K562 (cell line): Measurements from ENCODE around the gene TPM4. TPM values are rescaled to one million over a fixed set of nuclear protein-coding genes. Genes with fewer than 3 reads are reported as not detected.

Experiments
- ESRRA ChIP-seq: fragments of 450-650 bp; IDR thresholded peaks from 2 replicates; pipeline ENCODE4 v1.6.1; 2014; ENCODE audit warnings: low read depth, mild to moderate bottlenecking, moderate library complexity, borderline replicate concordance
- FOXK2 ChIP-seq, 2 experiments: fragments of 450-650 bp; IDR thresholded peaks in 1 of 2; conservative IDR thresholded peaks in 1 of 2; 2 replicates each; pipeline ENCODE4 v1.6.1; 2016; ENCODE audit warnings: low read depth in 2 of 2, mild to moderate bottlenecking in 1 of 2
- GABPA ChIP-seq: fragments of 200-800 bp; sonication (Bioruptor generic); conservative IDR thresholded peaks from 2 replicates; pipeline ENCODE4 v1.6.1; 2016; ENCODE audit warnings: low read depth, missing genetic modification characterization, missing compliant biosample characterization
- HDAC1 ChIP-seq, 2 experiments: fragments of 450-650 bp; IDR thresholded peaks; 2 replicates each; pipeline ENCODE4 v1.6.1; 2016 to 2017; ENCODE audit warnings: inconsistent platforms in 1 of 2, mild to moderate bottlenecking in 1 of 2, moderate library complexity in 1 of 2
- KLF16 ChIP-seq: IDR thresholded peaks from 2 replicates; pipeline ENCODE4 v1.6.1; 2016; ENCODE audit warnings: antibody characterized with exemption
- SMAD3 ChIP-seq: fragments of 450-650 bp; formaldehyde crosslinking; conservative IDR thresholded peaks from 2 replicates; pipeline ENCODE4 v1.4.0; 2020; ENCODE audit warnings: mild to moderate bottlenecking
- YY1 ChIP-seq, 3 experiments: IDR thresholded peaks; 2 replicates each; pipeline ENCODE4 v1.6.1; 2011; ENCODE audit warnings: low read length in 2 of 3, mild to moderate bottlenecking in 2 of 3, moderate library complexity in 2 of 3, borderline replicate concordance in 1 of 3, control low read depth in 1 of 3, low read depth in 1 of 3; ENCODE audit not compliant: insufficient read depth in 3 of 3, insufficient replicate concordance in 2 of 3, control insufficient read depth in 1 of 3, insufficient read length in 1 of 3; ENCODE audit errors: extremely low read depth in 1 of 3
- ZNF140 ChIP-seq: fragments of 250-450 bp; sonication (Bioruptor Pico); IDR thresholded peaks from 2 replicates; pipeline ENCODE4 v1.8.0; 2021; ENCODE audit warnings: moderate library complexity, mild to moderate bottlenecking, inconsistent platforms
- ZNF75A ChIP-seq: fragments of 450-650 bp; formaldehyde crosslinking; IDR thresholded peaks from 2 replicates; pipeline ENCODE4 v1.4.0; 2020; ENCODE audit warnings: mild to moderate bottlenecking
- ZNF830 ChIP-seq: fragments of 250-450 bp; sonication (Bioruptor Pico); IDR thresholded peaks from 2 replicates; pipeline ENCODE4 v1.5.0; 2021; ENCODE audit warnings: mild to moderate bottlenecking
- polyA plus RNA-seq, 8 experiments: library from polyadenylated mRNA; depleted of rRNA in 4 of 8; stranded (reverse) in 5 of 8; unstranded in 3 of 8; fragments of >200 nt; fragmentation: Nextera tagmentation in 2 of 8; fragmentation: Illumina TruSeq in 1 of 8; extraction: Ambion mirVana in 2 of 8; extraction: Trizol in 1 of 8; gene quantifications; 2 replicates each; pipeline versions ENCODE4 v1.2.1 to v1.2.3, GENCODE V29; 2011 to 2014; ENCODE audit warnings: inconsistent platforms in 1 of 8, missing spikeins in 1 of 8
- total RNA-seq, 7 experiments: library from RNA; depleted of rRNA in 6 of 7; stranded (reverse); fragments of >200 nt in 6 of 7; fragmentation: Illumina TruSeq in 2 of 7; extraction: Trizol in 2 of 7; gene quantifications; 2 replicates each; pipeline versions ENCODE4 v1.2.1 to v1.2.3, GENCODE V29; 2011 to 2021; ENCODE audit warnings: low replicate concordance in 1 of 7
- TF ChIP-seq, protein P1 (sequence below): sonication (generic); formaldehyde crosslinking; IDR thresholded peaks from 2 replicates; pipeline ENCODE4 v1.9.0; 2022; ENCODE audit warnings: mild to moderate bottlenecking, missing genetic modification reagents

TPM4 gene
- total and polyA plus RNA-seq, 9 of the 15 experiments (the other 6 are each of a cell fraction or from before 2014, with no cell fraction given), result 28.1 to 111 (median 77.4) TPM

DNA sequence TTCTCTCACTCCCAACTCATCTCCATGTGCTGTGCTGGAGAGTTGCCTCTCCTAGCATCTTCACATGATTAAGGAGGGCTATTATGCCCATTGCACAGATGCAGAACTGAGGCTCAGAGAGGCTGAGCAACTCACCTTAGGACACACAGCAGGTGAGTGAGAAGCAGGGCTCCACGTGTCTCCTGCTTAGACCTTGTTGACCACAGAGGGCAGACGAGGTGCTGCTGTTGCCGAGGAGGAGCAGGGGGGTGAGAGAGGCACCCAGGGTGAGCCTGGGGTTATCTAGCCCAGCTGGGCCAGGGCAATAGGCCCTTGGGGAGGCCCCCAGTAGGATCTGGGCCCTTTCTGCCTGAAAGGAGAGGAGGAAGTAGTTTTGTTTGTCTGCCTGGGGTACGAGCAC lies 64.7 kb downstream of the TPM4 start (continued):
- no peak for TF ChIP-seq YY1 (IDR thresholded peaks at IDR 0.05; ENCODE audit: borderline replicate concordance in 1 of 3, control insufficient read depth in 1 of 3, extremely low read depth in 1 of 3, insufficient read depth in 3 of 3, insufficient read length in 1 of 3, insufficient replicate concordance in 2 of 3, low read depth in 1 of 3, low read length in 2 of 3)
- peak; percentile 44 to 54; a peak in 3 of 4 replicates for TF ChIP-seq FOXK2 (conservative IDR thresholded peaks at IDR 0.05 in 1 of 2, IDR thresholded peaks at IDR 0.05 in 1 of 2; ENCODE audit: low read depth in 2 of 2)
- no peak for TF ChIP-seq ZNF75A
- no peak for TF ChIP-seq SMAD3
- no peak for TF ChIP-seq GABPA (tag)
- TF ChIP-seq ESRRA, result peak; percentile 47; the same call in 1 of the 2 replicates
- no peak for TF ChIP-seq ZNF140 (CRISPR knock-in tag)
- peak in 1 of 2 experiments; percentile 47; a peak in 1 of 4 replicates for TF ChIP-seq HDAC1 (IDR thresholded peaks at IDR 0.05)
- TF ChIP-seq ZNF830 (CRISPR knock-in tag), result 0 out of 2 replicates have a peak, but pooled peaks have one; percentile 47
- TF ChIP-seq, protein P1, sequence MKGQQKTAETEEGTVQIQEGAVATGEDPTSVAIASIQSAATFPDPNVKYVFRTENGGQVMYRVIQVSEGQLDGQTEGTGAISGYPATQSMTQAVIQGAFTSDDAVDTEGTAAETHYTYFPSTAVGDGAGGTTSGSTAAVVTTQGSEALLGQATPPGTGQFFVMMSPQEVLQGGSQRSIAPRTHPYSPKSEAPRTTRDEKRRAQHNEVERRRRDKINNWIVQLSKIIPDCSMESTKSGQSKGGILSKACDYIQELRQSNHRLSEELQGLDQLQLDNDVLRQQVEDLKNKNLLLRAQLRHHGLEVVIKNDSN (CRISPR knock-in tag), result peak; percentile 73
- no peak for TF ChIP-seq KLF16
